Caki2 (cell line): ENCODE measurements around the gene TSKU. TPM values are rescaled to one million over a fixed set of nuclear protein-coding genes. Genes with fewer than 3 reads are reported as not detected.
A peak's percentile ranks its signal among the peaks of the same experiment; 100 is the strongest.

Experiments used
- DNase-seq: peaks from one replicate; pipeline ENCODE4 v3.0.0-alpha.2; 2015; ENCODE audit warnings: low read depth
- in situ Hi-C: cut with HindIII; loops from 2 replicates; pipeline ENCODE4 v1.10.0; 2016; ENCODE audit warnings: low sequenced_read_pairs, low pct_unique_long_range_greater_than_20kb, mixed read lengths
- total RNA-seq: library from RNA; depleted of rRNA; stranded (reverse); fragments of >200 nt; shearing (Covaris generic); gene quantifications from 2 replicates; pipeline ENCODE4 v1.2.3, GENCODE V29; 2014; ENCODE audit warnings: low replicate concordance

The TSKU gene
- total RNA-seq, 1 experiment from 2014 or later, result 48.6 TPM

GRCh38 chr11:76767659-76768058, 15.5 kb upstream of the TSKU start:
- in situ Hi-C loops, result no loop called here

GRCh38 chr11:76768088-76768908, 14.9 kb upstream of the TSKU start:
- in situ Hi-C loops, result no loop called here

More at GRCh38 chr11:76767659-76768058, 15.5 kb upstream of the TSKU start:
- DNase-seq, result no peak

GRCh38 chr11:76768909-76769560, 14.1 kb upstream of the TSKU start:
- in situ Hi-C loops, result no loop called here
- DNase-seq, result no peak

More at GRCh38 chr11:76768088-76768908, 14.9 kb upstream of the TSKU start:
- no peak for DNase-seq

- peak; percentile 94 for DNase-seq
- in situ Hi-C loops, result no loop called here
These were observed 13.2 kb upstream of the TSKU start for GRCh38 chr11:76769645-76770586.

- peak; percentile 96 for DNase-seq
- in situ Hi-C loops, result no loop called here
These were observed 12.3 kb upstream of the TSKU start for GRCh38 chr11:76770642-76771445.

- in situ Hi-C loops, result no loop called here
- no peak for DNase-seq
These were observed 11.6 kb upstream of the TSKU start for GRCh38 chr11:76771446-76772099.

- DNase-seq, result no peak
- in situ Hi-C loops, result no loop called here
These were observed 10.9 kb upstream of the TSKU start for GRCh38 chr11:76772100-76772782.

- in situ Hi-C loops, result no loop called here
- no peak for DNase-seq
These were observed 10.4 kb upstream of the TSKU start for GRCh38 chr11:76772783-76773106.

- in situ Hi-C loops, result no loop called here
- DNase-seq, result no peak
These were observed 9.2 kb upstream of the TSKU start for GRCh38 chr11:76773921-76774361.

- DNase-seq, result no peak
- in situ Hi-C loops, result no loop called here
These were observed 6.7 kb upstream of the TSKU start for GRCh38 chr11:76776472-76776871.

GRCh38 chr11:76777305-76777704, 5.9 kb upstream of the TSKU start:
- no peak for DNase-seq
- in situ Hi-C loops, result no loop called here

- DNase-seq, result no peak
- in situ Hi-C loops, result no loop called here
These were observed 5.3 kb upstream of the TSKU start for GRCh38 chr11:76777876-76778275.

- in situ Hi-C loops, result no loop called here
- DNase-seq, result no peak
These were observed 4.3 kb upstream of the TSKU start for GRCh38 chr11:76778874-76779273.

GRCh38 chr11:76781046-76781801, 1.9 kb upstream of the TSKU start:
- no peak for DNase-seq
- in situ Hi-C loops, result no loop called here

- no peak for DNase-seq
- in situ Hi-C loops, result no loop called here
These were observed 1.2 kb upstream of the TSKU start for GRCh38 chr11:76781807-76782530.
